HepG2 (cell line): ENCODE measurements around the gene RPS2. TPM values are rescaled to one million over a fixed set of nuclear protein-coding genes. Genes with fewer than 3 reads are reported as not detected.
A peak's percentile ranks its signal among the peaks of the same experiment; 100 is the strongest.

Experiments
- KDM3A ChIP-seq: IDR thresholded peaks from 2 replicates; pipeline ENCODE4 v1.6.1; 2018; ENCODE audit warnings: low read depth, missing compliant biosample characterization
- KLF16 ChIP-seq, 2 experiments: sonication (generic) in 1 of 2; formaldehyde crosslinking in 1 of 2; IDR thresholded peaks; 2 replicates each; pipeline versions ENCODE4 v1.6.1 to v1.8.0; 2016 to 2023; ENCODE audit warnings: missing genetic modification reagents in 2 of 2, missing compliant biosample characterization in 1 of 2
- SMYD3 ChIP-seq: sonication (generic); formaldehyde crosslinking; IDR thresholded peaks from 2 replicates; pipeline ENCODE4 v1.8.1; 2023; ENCODE audit warnings: mild to moderate bottlenecking, missing genetic modification reagents
- SP4 ChIP-seq: sonication (generic); formaldehyde crosslinking; IDR thresholded peaks from 2 replicates; pipeline ENCODE4 v1.8.1; 2023; ENCODE audit warnings: mild to moderate bottlenecking, missing genetic modification reagents
- SRSF1 ChIP-seq: fragments of 200-400 bp; formaldehyde crosslinking; optimal IDR thresholded peaks from 2 replicates; pipeline ENCODE3; 2017; ENCODE audit warnings: mild to moderate bottlenecking, low read depth, low read length, moderate library complexity
- SSRP1 ChIP-seq: IDR thresholded peaks from 2 replicates; pipeline ENCODE4 v1.6.1; 2016; ENCODE audit warnings: control low read depth
- ZFP62 ChIP-seq: sonication (generic); formaldehyde crosslinking; IDR thresholded peaks from 2 replicates; pipeline ENCODE4 v1.4.0; 2020; ENCODE audit warnings: missing genetic modification reagents
- ZNF350 ChIP-seq: sonication (generic); formaldehyde crosslinking; IDR thresholded peaks from 2 replicates; pipeline ENCODE4 v1.4.0; 2020; ENCODE audit warnings: mild to moderate bottlenecking, low read depth, missing genetic modification reagents, borderline replicate concordance
- ZNF451 ChIP-seq: sonication (generic); formaldehyde crosslinking; IDR thresholded peaks from 2 replicates; pipeline ENCODE4 v1.5.0; 2020; ENCODE audit warnings: mild to moderate bottlenecking, missing genetic modification reagents
- ZNF510 ChIP-seq: sonication (generic); formaldehyde crosslinking; IDR thresholded peaks from 2 replicates; pipeline ENCODE4 v1.4.0; 2020; ENCODE audit warnings: low read depth, mild to moderate bottlenecking, missing genetic modification reagents
- ZSCAN30 ChIP-seq: sonication (generic); formaldehyde crosslinking; IDR thresholded peaks from 2 replicates; pipeline ENCODE4 v1.5.0; 2020; ENCODE audit warnings: mild to moderate bottlenecking, missing genetic modification reagents
- ZZZ3 ChIP-seq: sonication (generic); formaldehyde crosslinking; IDR thresholded peaks from 2 replicates; pipeline ENCODE4 v1.4.0; 2020; ENCODE audit warnings: missing genetic modification reagents, mild to moderate bottlenecking, borderline replicate concordance
- polyA plus RNA-seq, 8 experiments: library from polyadenylated mRNA; depleted of rRNA in 3 of 8; stranded (reverse) in 7 of 8; unstranded in 1 of 8; fragments of >200 nt; fragmentation: Illumina TruSeq in 4 of 8; extraction: Trizol in 4 of 8; gene quantifications; 2 replicates each; pipeline versions ENCODE4 v1.2.1 to v1.2.3, GENCODE V29; 2011 to 2016; ENCODE audit warnings: low read depth in 4 of 8, missing spikeins in 1 of 8, mixed read lengths in 1 of 8; ENCODE audit not compliant: insufficient read depth in 1 of 8
- total RNA-seq, 5 experiments: library from RNA; depleted of rRNA; stranded (reverse); fragments of >200 nt; fragmentation: Illumina TruSeq; extraction: Trizol; gene quantifications; 2 replicates each; pipeline ENCODE4 v1.2.3, GENCODE V29; 2016; ENCODE audit warnings: low read depth in 1 of 5
- TF ChIP-seq, protein P1 (sequence below): sonication (generic); formaldehyde crosslinking; IDR thresholded peaks from 2 replicates; pipeline ENCODE4 v1.4.0; 2020; ENCODE audit warnings: mild to moderate bottlenecking, missing genetic modification reagents
- TF ChIP-seq, protein P2 (sequence below): sonication (generic); formaldehyde crosslinking; IDR thresholded peaks from 2 replicates; pipeline ENCODE4 v1.5.0; 2020; ENCODE audit warnings: mild to moderate bottlenecking, missing genetic modification reagents
- TF ChIP-seq, protein P3 (sequence below): sonication (generic); formaldehyde crosslinking; IDR thresholded peaks from 2 replicates; pipeline ENCODE4 v1.5.0; 2020; ENCODE audit warnings: mild to moderate bottlenecking, missing genetic modification reagents, borderline replicate concordance
- TF ChIP-seq, protein P4 (sequence below): sonication (generic); formaldehyde crosslinking; IDR thresholded peaks from 2 replicates; pipeline ENCODE4 v1.4.0; 2020; ENCODE audit warnings: missing genetic modification reagents
- TF ChIP-seq, protein P5 (sequence below): sonication (generic); formaldehyde crosslinking; IDR thresholded peaks from 2 replicates; pipeline ENCODE4 v1.5.1; 2020; ENCODE audit warnings: missing genetic modification reagents, mild to moderate bottlenecking, borderline replicate concordance

Gene RPS2
- total and polyA plus RNA-seq, 2 of the 13 experiments (the other 11 are each of a cell fraction or from before 2014, with no cell fraction given), result 1,908 to 4,514 TPM

DNA sequence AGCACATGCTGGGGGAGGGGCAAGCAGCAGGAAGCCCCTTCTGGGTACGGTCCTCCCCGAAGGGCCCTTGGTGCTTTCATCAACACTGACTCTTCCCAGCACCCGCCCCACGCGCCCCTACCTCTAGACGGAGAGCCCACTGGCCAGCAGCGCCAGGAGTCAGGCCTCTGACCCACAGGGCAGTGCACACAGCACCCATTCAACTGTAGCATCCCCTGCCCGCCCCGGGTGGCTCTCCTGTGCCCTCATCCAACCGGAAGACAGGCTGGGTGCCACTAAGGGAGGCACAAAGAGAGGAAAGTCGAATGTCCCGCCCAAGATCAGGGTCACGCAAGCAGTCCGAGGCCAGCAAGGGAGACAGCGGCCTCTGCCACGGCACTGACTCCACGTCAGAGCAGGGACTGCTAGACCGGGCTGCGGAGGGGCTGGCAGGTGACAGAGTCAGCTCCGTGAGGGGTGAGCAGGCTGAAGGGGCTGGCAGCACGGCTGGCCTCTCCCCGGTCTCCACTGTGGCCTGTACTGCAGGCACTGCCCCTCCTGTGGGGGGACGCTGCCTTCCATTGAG, 31.4 kb downstream of the RPS2 start (continued):
- TF ChIP-seq, protein P1, sequence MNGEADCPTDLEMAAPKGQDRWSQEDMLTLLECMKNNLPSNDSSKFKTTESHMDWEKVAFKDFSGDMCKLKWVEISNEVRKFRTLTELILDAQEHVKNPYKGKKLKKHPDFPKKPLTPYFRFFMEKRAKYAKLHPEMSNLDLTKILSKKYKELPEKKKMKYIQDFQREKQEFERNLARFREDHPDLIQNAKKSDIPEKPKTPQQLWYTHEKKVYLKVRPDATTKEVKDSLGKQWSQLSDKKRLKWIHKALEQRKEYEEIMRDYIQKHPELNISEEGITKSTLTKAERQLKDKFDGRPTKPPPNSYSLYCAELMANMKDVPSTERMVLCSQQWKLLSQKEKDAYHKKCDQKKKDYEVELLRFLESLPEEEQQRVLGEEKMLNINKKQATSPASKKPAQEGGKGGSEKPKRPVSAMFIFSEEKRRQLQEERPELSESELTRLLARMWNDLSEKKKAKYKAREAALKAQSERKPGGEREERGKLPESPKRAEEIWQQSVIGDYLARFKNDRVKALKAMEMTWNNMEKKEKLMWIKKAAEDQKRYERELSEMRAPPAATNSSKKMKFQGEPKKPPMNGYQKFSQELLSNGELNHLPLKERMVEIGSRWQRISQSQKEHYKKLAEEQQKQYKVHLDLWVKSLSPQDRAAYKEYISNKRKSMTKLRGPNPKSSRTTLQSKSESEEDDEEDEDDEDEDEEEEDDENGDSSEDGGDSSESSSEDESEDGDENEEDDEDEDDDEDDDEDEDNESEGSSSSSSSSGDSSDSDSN (CRISPR knock-in tag), result 0 out of 2 replicates have a peak, but pooled peaks have one; percentile 21
- TF ChIP-seq ZNF451 (CRISPR knock-in tag) (no peak), SP4 (no peak), KDM3A (CRISPR knock-in tag) (no peak), SRSF1 (no peak), SMYD3 (no peak), ZSCAN30 (CRISPR knock-in tag) (no peak), KLF16 (CRISPR knock-in tag; IDR thresholded peaks at IDR 0.05) (0 out of 4 replicates have a peak, but pooled peaks of 1 of the 2 experiments have one; percentile 36), ZZZ3 (CRISPR knock-in tag) (no peak), ZFP62 (no peak), ZNF510 (no peak), SSRP1 (CRISPR knock-in tag) (no peak), ZNF350 (CRISPR knock-in tag) (no peak)
- TF ChIP-seq, protein P2, sequence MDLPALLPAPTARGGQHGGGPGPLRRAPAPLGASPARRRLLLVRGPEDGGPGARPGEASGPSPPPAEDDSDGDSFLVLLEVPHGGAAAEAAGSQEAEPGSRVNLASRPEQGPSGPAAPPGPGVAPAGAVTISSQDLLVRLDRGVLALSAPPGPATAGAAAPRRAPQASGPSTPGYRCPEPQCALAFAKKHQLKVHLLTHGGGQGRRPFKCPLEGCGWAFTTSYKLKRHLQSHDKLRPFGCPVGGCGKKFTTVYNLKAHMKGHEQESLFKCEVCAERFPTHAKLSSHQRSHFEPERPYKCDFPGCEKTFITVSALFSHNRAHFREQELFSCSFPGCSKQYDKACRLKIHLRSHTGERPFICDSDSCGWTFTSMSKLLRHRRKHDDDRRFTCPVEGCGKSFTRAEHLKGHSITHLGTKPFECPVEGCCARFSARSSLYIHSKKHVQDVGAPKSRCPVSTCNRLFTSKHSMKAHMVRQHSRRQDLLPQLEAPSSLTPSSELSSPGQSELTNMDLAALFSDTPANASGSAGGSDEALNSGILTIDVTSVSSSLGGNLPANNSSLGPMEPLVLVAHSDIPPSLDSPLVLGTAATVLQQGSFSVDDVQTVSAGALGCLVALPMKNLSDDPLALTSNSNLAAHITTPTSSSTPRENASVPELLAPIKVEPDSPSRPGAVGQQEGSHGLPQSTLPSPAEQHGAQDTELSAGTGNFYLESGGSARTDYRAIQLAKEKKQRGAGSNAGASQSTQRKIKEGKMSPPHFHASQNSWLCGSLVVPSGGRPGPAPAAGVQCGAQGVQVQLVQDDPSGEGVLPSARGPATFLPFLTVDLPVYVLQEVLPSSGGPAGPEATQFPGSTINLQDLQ (CRISPR knock-in tag), result no peak
- TF ChIP-seq, protein P3, sequence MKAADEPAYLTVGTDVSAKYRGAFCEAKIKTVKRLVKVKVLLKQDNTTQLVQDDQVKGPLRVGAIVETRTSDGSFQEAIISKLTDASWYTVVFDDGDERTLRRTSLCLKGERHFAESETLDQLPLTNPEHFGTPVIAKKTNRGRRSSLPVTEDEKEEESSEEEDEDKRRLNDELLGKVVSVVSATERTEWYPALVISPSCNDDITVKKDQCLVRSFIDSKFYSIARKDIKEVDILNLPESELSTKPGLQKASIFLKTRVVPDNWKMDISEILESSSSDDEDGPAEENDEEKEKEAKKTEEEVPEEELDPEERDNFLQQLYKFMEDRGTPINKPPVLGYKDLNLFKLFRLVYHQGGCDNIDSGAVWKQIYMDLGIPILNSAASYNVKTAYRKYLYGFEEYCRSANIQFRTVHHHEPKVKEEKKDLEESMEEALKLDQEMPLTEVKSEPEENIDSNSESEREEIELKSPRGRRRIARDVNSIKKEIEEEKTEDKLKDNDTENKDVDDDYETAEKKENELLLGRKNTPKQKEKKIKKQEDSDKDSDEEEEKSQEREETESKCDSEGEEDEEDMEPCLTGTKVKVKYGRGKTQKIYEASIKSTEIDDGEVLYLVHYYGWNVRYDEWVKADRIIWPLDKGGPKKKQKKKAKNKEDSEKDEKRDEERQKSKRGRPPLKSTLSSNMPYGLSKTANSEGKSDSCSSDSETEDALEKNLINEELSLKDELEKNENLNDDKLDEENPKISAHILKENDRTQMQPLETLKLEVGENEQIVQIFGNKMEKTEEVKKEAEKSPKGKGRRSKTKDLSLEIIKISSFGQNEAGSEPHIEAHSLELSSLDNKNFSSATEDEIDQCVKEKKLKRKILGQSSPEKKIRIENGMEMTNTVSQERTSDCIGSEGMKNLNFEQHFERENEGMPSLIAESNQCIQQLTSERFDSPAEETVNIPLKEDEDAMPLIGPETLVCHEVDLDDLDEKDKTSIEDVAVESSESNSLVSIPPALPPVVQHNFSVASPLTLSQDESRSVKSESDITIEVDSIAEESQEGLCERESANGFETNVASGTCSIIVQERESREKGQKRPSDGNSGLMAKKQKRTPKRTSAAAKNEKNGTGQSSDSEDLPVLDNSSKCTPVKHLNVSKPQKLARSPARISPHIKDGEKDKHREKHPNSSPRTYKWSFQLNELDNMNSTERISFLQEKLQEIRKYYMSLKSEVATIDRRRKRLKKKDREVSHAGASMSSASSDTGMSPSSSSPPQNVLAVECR, result peak; percentile 11; the same call in 1 of the 2 replicates
- TF ChIP-seq, protein P4, sequence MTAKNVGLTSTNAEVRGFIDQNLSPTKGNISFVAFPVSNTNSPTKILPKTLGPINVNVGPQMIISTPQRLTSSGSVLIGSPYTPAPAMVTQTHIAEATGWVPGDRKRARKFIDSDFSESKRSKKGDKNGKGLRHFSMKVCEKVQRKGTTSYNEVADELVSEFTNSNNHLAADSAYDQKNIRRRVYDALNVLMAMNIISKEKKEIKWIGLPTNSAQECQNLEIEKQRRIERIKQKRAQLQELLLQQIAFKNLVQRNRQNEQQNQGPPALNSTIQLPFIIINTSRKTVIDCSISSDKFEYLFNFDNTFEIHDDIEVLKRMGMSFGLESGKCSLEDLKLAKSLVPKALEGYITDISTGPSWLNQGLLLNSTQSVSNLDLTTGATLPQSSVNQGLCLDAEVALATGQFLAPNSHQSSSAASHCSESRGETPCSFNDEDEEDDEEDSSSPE, result no peak
- TF ChIP-seq, protein P5, sequence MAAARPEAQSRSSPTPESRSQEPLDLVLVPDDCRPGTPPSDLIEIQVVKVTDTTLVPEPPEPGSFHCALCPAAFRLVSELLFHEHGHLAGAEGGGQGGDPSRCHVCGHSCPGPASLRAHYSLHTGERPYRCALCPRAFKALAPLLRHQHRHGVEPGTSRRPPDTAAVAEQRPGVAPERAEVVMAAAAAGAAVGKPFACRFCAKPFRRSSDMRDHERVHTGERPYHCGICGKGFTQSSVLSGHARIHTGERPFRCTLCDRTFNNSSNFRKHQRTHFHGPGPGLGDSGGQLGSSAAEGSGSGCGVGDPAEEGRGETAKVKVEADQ, result no peak
